A673 (cell line): Measurements from ENCODE around the gene CCDC183. TPM values are rescaled to one million over a fixed set of nuclear protein-coding genes. Genes with fewer than 3 reads are reported as not detected.
"Not testable (repeated sequence)": the region's sequence is repeated elsewhere in the genome, so short reads cannot be mapped to it uniquely, and the experiment has no call there.

Experiments used
- BruUV-seq: library from RNA; stranded (reverse); fragments of 400-500 nt; replicated peaks from 2 replicates; lab custom pipeline; 2021; lab: Mats Ljungman, UMichigan
- CTCF ChIA-PET: fragments of 300-600 bp; sonication (Branson Sonifier 250); formaldehyde crosslinking; loops from one replicate; lab custom pipeline; 2022; ENCODE audit warnings: antibody characterized with exemption; lab: Charles Lee
- POLR2A ChIA-PET: fragments of 300-600 bp; sonication (Branson Sonifier 250); formaldehyde crosslinking; loops from one replicate; lab custom pipeline; 2022; ENCODE audit warnings: antibody characterized with exemption; ENCODE audit not compliant: low non-redundant PET; lab: Charles Lee
- DNase-seq: peaks from one replicate; pipeline ENCODE4 v3.0.0-alpha.2; 2015; ENCODE audit warnings: low spot score
- H3K27ac ChIP-seq: fragments of 200-600 bp; sonication (generic); 2 replicates; pipeline ENCODE4 v1.5.1; 2016; ENCODE audit warnings: mixed run types, low read depth, mild to moderate bottlenecking, mixed read lengths, antibody characterized with exemption, low read length; ENCODE audit not compliant: poor library complexity, severe bottlenecking
- H3K27me3 ChIP-seq: fragments of 200-600 bp; sonication (generic); replicated peaks from 2 replicates; pipeline ENCODE4 v1.6.1; 2017; ENCODE audit warnings: mixed run types, low read depth, mild to moderate bottlenecking, mixed read lengths, antibody characterized with exemption, low read length; ENCODE audit not compliant: insufficient read depth, poor library complexity
- H3K36me3 ChIP-seq: fragments of 200-600 bp; sonication (generic); 2 replicates; pipeline ENCODE4 v1.6.1; 2016; ENCODE audit warnings: mixed run types, mild to moderate bottlenecking, mixed read lengths, antibody characterized with exemption, low read length; ENCODE audit not compliant: insufficient read depth, poor library complexity, severe bottlenecking
- H3K4me1 ChIP-seq: fragments of 200-600 bp; sonication (generic); 2 replicates; pipeline ENCODE4 v1.6.1; 2017; ENCODE audit warnings: mixed run types, mild to moderate bottlenecking, mixed read lengths, antibody characterized with exemption, low read length; ENCODE audit not compliant: insufficient read depth, poor library complexity, severe bottlenecking
- H3K4me3 ChIP-seq: fragments of 200-600 bp; sonication (generic); 2 replicates; pipeline ENCODE4 v1.5.1; 2016; ENCODE audit warnings: low read depth, mixed run types, mild to moderate bottlenecking, mixed read lengths, low read length; ENCODE audit not compliant: poor library complexity, severe bottlenecking
- H3K9me3 ChIP-seq: fragments of 200-600 bp; sonication (generic); 2 replicates; pipeline ENCODE4 v1.6.1; 2016; ENCODE audit warnings: mixed run types, low read depth, mild to moderate bottlenecking, mixed read lengths, antibody characterized with exemption, low read length; ENCODE audit not compliant: poor library complexity, severe bottlenecking
- CTCF ChIP-seq: fragments of 300-800, 200-600 bp; sonication (generic); conservative IDR thresholded peaks from 2 replicates; pipeline ENCODE4 v1.5.1; 2017; ENCODE audit warnings: low read depth, mild to moderate bottlenecking, antibody characterized with exemption, low read length, moderate library complexity, mixed read lengths
- EZH2 ChIP-seq: fragments of 200-600 bp; sonication (generic); IDR thresholded peaks from 2 replicates; pipeline ENCODE4 v1.6.1; 2017; ENCODE audit warnings: borderline replicate concordance, low read depth, mild to moderate bottlenecking, mixed read lengths, antibody characterized with exemption, low read length; ENCODE audit not compliant: poor library complexity, severe bottlenecking
- intact Hi-C: fragments of 100-400 bp; cut with micrococcal nuclease; formaldehyde crosslinking; loops from one replicate; pipeline ENCODE4 v1.10.0; 2022; ENCODE audit not compliant: unreplicated experiment
- total RNA-seq: library from RNA; stranded (reverse); gene quantifications from 2 replicates; pipeline ENCODE4 v1.2.3, GENCODE V29; 2021

Gene CCDC183
- total RNA-seq, 1 experiment from 2014 or later, result not detected

DNA sequence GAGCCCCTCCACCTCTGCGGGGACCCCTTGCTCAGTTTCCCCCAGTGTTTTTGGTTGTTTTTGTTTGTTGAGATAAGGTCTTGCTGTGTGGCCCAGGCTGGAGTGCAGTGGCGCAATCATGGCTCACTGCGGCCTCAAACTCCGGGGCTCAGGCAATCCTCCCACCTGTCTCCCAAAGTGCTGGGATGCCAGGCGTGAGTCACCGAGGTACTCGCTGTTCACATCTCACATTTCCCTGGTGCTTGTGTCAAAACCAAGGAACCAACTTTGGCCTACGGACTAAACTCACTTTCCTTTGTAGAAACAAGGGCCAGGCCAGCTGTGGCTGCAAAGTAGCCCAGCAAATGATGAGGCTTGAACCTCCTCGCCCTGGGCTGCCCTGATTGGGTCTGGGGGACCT is 36.4 kb downstream of the CCDC183 start:
- Histone ChIP-seq H3K27ac (no peak overlapping the region), H3K27me3 (no peaks in the 10 kb centered on the region), H3K36me3 (peaks cover 50% of the 10 kb centered on the region), H3K4me1 (no peaks in the 10 kb centered on the region), H3K9me3 (no peaks in the 10 kb centered on the region), H3K4me3 (no peak overlapping the region)
- intact Hi-C loops, result no loop called here
- BruUV-seq, result no TSS peak
- TF ChIP-seq EZH2 (no peak), CTCF (no peak)
- ChIA-PET CTCF (no interaction called here), POLR2A (no interaction called here)
- DNase-seq, result no peak

- BruUV-seq, H3K9me3 ChIP-seq, CTCF ChIA-PET, H3K27me3 ChIP-seq, H3K4me3 ChIP-seq, intact Hi-C loops, POLR2A ChIA-PET, DNase-seq, H3K4me1 ChIP-seq: not testable (repeated sequence)
- Histone ChIP-seq H3K27ac (peak overlapping the region; percentile 37), H3K36me3 (peaks cover 48% of the 10 kb centered on the region)
Observed at GRCh38 chr9:136833381-136834048, 37.4 kb downstream of the CCDC183 start.

DNA sequence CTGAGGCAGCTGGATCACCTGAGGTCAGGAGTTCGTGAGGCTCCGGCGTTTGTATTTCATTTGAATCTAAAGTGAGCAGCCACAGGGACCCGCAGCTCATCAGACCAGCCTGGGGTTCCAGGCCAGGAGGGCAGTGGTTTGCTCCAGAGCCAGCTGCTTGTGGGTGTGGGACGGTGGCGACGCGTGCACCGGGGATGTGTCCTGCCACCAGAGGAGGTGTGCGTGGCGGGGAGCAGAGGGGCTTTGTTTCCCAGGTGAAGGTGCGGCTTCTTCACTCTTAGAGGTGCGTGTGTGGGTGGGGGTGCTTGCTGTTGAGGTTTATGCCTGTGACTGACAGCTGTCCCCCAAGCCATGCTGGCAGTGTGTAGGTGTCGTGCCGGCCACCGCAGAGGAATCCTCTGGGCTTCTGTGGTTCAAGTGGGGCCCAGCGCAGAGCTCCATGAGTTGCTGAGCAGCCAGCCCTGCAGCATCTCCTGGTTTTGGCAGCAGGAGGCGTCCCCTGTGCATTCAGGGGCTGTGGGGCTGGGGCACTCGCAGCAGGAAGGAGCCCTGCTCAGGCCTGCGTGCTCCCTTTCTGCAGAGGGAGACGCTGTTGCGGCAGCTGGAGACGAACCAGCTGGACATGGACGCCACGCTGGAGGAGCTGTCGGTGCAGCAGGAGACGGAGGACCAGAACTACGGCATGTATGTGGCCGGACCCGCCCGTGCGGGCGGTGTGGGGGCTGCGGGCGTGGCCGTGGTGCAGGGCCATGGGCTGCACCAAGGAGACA is 39.2 kb downstream of the CCDC183 start:
- ChIA-PET CTCF (interaction anchor here (1.1 kb wide), 1 partner anchor 200 kb away, joined by 4 read pairs; no protein-coding TSS in a partner anchor), POLR2A (no interaction called here)
- intact Hi-C loops, result no loop called here
- DNase-seq, result no peak
- BruUV-seq, result no TSS peak
- Histone ChIP-seq H3K27ac (no peak overlapping the region), H3K36me3 (peaks cover 45% of the 10 kb centered on the region), H3K4me3 (no peak overlapping the region), H3K4me1 (peaks cover 8% of the 10 kb centered on the region), H3K27me3 (no peaks in the 10 kb centered on the region), H3K9me3 (no peaks in the 10 kb centered on the region)
- TF ChIP-seq CTCF (no peak), EZH2 (no peak)
